Activated T-cell treated with anti-CD3 and anti-CD28 coated beads, Interleukin-2, amount 50 U/mL, for 1 hour (primary cell): Measurements from ENCODE around the gene LTV1.
"Not testable (repeated sequence)": the region's sequence is repeated elsewhere in the genome, so short reads cannot be mapped to it uniquely, and the experiment has no call there.

Experiments
- DNase-seq: peaks from one replicate; pipeline ENCODE4 v3.0.0-alpha.2; 2020

Gene LTV1, protein sequence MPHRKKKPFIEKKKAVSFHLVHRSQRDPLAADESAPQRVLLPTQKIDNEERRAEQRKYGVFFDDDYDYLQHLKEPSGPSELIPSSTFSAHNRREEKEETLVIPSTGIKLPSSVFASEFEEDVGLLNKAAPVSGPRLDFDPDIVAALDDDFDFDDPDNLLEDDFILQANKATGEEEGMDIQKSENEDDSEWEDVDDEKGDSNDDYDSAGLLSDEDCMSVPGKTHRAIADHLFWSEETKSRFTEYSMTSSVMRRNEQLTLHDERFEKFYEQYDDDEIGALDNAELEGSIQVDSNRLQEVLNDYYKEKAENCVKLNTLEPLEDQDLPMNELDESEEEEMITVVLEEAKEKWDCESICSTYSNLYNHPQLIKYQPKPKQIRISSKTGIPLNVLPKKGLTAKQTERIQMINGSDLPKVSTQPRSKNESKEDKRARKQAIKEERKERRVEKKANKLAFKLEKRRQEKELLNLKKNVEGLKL

DNA sequence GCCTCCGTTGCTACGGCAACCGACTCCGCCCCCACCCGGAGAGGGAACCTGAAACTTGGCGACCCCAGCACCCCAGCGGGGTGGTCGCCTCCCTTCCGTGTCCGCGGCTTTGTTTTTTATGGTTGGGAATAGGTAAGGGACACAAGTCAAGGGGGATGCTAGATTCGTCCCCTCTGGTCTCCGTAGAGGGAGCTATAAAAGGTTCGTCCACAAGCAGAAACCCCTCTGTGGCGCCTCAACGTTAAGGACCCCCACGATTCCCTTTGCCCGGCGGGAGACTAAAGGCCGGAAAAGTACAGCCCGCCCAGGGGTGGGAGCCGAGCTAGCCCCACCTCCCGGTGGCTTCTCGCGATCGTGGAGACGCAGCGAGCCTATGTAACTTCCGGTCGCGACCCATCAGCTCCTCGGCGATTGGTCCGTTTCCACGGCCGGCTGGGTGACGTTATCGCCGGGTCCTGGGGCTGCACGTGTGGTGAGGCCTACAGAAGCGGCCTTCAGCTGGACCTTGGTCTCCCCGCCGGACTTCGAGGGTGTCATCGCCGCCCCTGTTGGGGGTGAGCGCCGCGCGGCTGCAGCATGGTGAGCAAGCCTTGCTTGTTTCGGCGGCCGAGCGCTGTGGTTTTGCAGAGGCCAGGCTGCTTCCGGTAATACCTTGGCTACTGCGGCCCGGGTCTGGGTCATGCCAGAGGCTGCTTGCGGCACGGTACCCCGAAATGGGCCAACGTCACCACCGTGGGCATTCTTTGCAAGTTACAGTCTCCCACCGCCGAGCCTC, at the start of gene LTV1:
TSS of gene LTV1 (plus strand) at position 437 of the 775 bp plus-strand sequence. CDS start at position 577, 140 bp downstream.
- DNase-seq = peak; percentile 91

DNA sequence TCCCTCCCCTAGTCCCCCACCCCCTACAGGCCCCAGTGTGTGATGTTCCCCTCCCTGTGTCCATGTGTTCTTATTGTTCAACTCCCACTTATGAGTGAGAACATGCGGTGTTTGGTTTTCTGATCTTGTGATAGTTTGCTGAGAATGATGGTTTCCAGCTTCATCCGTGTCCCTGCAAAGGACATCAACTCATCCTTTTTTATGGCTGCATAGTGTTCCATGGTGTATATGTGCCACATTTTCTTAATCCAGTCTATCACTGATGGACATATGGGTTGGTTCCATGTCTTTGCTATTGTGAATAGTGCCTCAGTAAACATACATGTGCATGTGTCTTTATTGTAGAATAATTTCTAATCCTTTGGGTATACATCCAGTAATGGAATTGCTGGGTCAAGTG, 46.6 kb upstream of the LTV1 start:
- DNase-seq = not testable (repeated sequence)

DNA sequence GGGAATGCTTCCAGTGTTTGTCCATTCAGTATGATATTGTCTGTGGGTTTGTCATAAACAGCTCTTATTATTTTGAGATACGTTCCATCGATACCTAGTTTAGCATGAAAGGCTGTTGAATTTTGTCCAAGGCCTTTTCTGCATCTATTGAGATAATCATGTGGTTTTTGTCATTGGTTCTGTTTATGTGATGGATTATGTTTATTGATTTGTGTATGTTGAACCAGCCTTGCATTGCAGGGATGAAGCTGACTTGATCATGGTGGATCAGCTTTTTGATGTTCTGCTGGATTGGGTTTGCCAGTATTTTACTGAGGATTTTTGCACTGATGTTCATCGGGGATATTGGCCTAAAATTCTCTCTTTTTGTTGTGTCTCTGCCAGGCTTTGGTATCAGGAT, 44.7 kb upstream of the LTV1 start:
- DNase-seq = not testable (repeated sequence)

DNA sequence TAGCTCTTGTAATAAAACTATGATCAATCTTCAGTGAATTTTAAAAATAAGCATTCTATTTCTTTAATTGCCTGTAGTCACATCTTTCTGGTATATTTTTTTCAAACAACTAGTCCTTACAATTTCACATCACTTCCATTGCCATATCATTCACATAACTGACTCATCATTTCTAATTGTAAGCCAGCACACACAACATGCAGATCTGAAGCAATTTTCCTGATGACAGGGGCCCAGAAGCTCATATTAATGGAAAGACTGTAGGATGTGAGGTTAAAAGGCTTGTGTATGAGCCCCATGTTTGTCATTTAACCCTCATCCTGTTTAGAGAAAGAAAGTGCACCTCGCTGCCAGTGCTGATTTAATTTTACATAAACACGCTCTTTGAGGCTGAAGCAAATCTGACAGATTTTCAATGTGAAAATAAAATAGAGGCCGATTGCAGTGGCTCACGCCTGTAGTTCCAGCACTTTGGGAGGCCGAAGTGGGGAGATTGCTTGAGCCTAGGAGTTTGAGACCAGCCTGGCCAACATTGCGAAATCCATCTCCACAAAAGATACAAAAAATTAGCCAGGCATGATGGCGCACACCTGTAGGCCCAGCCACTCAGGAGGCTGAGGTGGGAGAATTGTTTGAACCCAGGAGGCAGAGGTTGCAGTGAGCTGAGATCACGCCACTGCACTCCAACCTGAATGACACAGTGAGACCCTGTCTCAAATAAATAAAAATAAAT, 40.1 kb upstream of the LTV1 start:
- no peak for DNase-seq

DNA sequence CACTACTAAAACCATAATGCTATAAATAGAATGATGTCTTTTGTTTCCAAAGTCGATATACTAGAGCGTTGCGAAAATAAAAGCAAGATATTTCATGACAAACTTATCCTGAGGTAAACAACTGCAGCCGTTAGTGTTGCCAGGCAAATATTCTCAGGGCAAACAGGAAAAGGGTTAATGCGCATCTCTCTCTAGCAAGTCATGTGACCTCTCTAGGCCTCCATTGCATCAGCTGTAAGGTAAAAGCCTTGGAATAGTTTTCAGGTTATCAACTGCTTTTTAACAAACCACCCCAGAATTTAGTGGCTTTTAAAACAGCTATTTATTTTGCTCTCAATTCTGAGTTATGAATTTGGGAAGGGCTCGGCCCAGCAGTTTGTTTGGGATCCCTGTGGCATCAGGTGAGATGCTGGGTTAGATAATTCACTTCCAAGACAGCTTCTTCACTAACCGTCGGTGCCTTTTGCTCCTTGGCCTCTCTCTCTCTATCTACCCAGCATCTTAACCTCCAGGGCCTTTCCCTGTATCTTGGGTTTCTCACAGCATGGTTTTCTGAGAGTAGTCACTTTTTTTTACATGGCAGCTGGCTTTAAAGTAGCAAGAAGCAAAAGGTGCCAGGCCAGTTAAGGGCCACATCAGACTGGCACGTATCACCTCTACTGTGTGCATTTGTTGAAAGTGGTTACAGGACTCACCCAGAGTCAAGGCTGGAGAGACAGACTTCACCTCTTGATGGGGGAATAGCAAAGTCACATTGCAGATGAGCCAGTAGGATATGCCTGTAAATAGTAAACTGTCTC, 39.2 kb upstream of the LTV1 start:
- DNase-seq = no peak

GRCh38 chr6:143804835-143805239, 38.3 kb upstream of the LTV1 start:
- DNase-seq = no peak

DNA sequence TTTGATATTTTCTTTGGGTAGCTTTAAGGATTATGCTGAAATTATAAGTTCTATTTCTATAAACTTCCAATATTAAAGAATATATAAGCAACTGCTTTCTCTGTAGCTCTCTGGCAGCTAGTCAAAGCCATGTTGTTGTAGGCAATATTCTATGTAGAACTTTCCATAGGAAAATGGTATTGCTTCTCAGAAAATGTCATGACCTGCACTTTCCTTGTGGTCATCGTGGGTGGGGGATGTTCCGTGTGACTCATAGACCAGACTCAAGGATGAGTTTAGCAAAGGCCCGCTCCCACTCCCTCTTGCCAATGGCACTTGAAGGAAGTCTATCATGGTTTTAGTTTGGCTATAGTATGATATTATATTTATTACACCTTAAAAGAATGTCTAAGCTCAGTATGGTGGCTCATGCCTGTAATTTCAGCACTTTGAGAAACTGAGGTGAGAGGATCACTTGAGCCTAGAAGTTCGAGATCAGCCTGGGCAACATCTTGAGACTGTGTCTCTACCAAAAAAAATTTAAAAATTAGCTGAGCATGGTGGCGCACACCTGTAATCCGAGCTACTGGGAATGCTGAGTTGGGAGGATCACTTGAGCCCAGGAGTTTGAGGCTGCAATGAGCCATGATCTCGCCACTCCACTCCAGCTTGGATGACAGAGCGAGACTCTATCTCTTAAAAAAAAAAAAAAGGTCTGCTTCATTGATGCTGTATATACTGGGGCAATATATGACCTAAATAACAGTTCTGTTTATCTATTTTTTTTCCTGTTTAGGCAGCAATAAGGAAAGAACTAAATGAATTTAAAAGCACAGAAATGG, 36.6 kb upstream of the LTV1 start:
- peak; percentile 22 for DNase-seq

- no peak for DNase-seq
Measured at GRCh38 chr6:143807103-143807772, 35.9 kb upstream of the LTV1 start.

- DNase-seq = no peak
Measured at GRCh38 chr6:143810745-143811144, 32.4 kb upstream of the LTV1 start.

- no peak for DNase-seq
Measured at GRCh38 chr6:143811501-143812157, 31.5 kb upstream of the LTV1 start.

DNA sequence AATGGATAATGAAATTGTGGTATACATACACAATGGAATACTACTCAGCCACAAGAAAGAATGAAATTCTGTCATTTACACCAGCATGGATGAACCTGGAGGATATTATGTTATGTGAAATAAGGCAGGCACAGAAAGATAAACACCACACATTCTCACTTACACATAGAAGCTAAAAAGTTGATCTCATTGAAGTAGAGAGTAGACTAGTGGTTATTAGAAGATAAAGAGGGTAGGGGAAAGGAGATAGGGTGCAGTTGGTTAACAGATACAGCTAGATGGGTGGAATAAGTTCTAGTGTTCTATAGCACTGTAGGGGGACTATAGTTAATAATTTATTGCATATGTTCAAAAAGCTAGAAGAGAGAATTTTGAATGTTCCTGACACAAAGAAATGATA, 25.5 kb upstream of the LTV1 start:
- no peak for DNase-seq

GRCh38 chr6:143821359-143821758, 21.8 kb upstream of the LTV1 start:
- no peak for DNase-seq

DNA sequence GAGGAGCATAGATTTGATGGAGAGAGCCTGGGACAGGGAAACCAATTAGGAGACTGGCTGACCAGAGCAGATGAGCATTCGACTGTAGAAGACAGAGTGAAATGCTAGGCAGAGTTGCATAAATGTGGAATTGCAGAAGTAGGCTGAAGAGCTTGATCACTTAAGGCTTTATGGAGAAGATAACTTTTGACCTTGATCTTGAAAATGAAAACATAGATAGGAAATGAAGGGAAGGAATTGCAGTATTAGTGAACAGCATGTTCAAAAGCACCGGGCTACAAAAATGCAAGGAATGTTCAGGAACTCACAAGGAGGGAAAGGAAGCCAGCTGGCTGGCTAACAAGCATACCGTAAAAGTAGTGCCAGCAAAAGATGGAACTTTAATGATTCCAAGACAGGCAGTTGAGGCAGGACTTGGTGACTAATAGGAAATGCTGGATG, 20.5 kb upstream of the LTV1 start:
- DNase-seq = no peak

DNA sequence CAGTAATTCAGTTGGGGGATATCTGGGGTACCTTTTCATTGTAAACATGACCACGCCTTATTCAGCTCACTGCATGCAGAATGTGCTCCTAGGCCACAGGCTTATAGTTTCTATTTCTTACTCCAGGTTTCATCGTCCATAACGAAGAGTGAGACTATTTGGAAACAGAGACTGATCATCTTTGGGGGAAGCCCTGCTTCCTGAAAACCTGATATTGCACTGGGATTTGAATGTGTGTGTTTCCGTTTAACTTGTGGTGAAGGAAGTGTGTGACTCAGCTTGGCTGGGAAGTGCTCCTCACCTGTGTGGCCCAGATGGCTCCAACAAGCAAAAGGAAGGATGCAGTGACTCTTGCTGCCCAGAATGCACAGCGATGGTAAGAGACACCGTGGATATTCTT, 19.6 kb upstream of the LTV1 start:
- DNase-seq = no peak

- DNase-seq = no peak
Measured at GRCh38 chr6:143828572-143828971, 14.6 kb upstream of the LTV1 start.

DNA sequence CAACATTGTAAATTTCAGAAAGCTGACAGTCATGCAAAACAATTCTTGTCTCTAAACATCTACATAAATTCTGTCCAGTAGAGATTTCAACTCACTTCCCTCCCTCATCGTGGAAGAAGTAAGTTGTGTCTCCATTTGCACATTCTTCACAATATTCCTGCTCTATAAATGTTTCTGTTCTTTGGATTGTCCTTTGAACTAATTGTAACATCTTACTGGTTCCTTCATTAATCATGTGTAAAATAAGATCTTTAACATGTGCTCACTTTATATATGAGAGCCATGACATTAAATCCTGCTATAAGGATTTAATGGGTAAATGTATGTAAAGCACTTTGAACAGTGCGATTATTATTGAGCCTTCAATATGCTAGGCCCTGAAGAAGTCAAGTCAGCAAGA, 7.0 kb upstream of the LTV1 start:
- no peak for DNase-seq

- DNase-seq = no peak
Measured at GRCh38 chr6:143838395-143838794, 4.7 kb upstream of the LTV1 start.

DNA sequence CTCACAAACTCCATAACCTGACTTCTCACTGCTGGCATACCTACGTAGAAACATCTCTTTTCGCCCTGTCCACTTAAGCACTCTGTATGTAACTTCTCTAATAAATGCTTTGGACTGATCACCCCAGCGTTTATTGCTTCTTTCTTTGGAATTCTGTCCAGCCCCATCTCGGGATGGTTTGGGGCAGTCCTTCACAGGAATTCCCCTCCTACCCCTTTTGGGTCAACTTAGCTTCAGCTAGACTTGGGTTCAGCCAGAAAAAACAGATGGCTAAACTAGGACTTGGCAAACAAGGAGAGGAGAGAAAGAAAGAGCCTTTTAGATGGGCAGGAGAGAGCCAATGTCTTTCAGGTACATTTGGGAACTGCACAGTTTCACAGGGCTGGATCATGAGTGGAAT, 3.9 kb upstream of the LTV1 start:
- no peak for DNase-seq

GRCh38 chr6:143840595-143841265, 2.4 kb upstream of the LTV1 start:
- DNase-seq = no peak

- DNase-seq = no peak
Measured at GRCh38 chr6:143842461-143842901, 657 bp upstream of the LTV1 start.
